Measurements from ENCODE around the gene GEMIN7. TPM values are rescaled to one million over a fixed set of nuclear protein-coding genes. Genes with fewer than 3 reads are reported as not detected.
A peak's percentile ranks its signal among the peaks of the same experiment; 100 is the strongest.

The GEMIN7 gene
- total and polyA plus RNA-seq, 2 of the 13 experiments (the other 11 are each of a cell fraction or from before 2014, with no cell fraction given) = 24.1 to 30.6 TPM

DNA sequence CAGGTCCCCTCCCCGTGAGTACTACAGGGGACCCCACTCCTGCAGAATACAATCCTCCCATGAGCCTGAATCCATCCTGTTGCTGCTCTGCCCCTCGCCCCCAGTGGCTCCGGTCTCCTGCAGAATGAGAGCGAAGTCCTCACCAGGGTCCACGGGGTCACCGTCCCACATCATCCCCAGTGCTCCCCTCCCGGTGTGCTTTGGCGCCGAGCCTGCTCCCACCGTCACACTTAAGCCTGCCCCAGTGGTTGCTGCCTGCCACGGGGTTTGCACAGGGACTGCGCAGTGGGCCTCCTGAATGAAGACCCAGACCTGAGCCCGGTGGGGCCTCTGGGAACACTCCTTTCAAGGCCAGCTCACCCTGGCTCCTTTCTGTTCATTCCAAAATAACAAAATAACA is 51.2 kb downstream of the GEMIN7 start (continued):
- TF ChIP-seq, protein P1, sequence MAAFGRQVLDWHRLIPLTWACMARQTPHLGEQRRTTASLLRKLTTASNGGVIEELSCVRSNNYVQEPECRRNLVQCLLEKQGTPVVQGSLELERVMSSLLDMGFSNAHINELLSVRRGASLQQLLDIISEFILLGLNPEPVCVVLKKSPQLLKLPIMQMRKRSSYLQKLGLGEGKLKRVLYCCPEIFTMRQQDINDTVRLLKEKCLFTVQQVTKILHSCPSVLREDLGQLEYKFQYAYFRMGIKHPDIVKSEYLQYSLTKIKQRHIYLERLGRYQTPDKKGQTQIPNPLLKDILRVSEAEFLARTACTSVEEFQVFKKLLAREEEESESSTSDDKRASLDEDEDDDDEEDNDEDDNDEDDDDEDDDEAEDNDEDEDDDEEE (CRISPR knock-in tag; IDR thresholded peaks at IDR 0.05) = no peak
- TF ChIP-seq, protein P2, sequence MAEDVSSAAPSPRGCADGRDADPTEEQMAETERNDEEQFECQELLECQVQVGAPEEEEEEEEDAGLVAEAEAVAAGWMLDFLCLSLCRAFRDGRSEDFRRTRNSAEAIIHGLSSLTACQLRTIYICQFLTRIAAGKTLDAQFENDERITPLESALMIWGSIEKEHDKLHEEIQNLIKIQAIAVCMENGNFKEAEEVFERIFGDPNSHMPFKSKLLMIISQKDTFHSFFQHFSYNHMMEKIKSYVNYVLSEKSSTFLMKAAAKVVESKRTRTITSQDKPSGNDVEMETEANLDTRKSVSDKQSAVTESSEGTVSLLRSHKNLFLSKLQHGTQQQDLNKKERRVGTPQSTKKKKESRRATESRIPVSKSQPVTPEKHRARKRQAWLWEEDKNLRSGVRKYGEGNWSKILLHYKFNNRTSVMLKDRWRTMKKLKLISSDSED (CRISPR knock-in tag; IDR thresholded peaks at IDR 0.05) = no peak
- TF ChIP-seq HDAC1 (CRISPR knock-in tag; IDR thresholded peaks at IDR 0.05) (peak; percentile 29; the same call in 1 of the 2 replicates), NR2F6 (IDR thresholded peaks at IDR 0.05) (peak; percentile 42; the same call in 1 of the 2 replicates), NR2F6 (CRISPR knock-in tag; IDR thresholded peaks at IDR 0.05) (peak; percentile 47; the same call in 1 of the 2 replicates), ZNF274 (CRISPR knock-in tag; IDR thresholded peaks at IDR 0.05) (no peak), CBX2 (IDR thresholded peaks at IDR 0.05; ENCODE audit: low read depth, low read length) (no peak), CBX2 (CRISPR knock-in tag; IDR thresholded peaks at IDR 0.05; ENCODE audit: low read depth) (no peak), SPEN (CRISPR knock-in tag; IDR thresholded peaks at IDR 0.05; ENCODE audit: low read depth) (no peak), ZSCAN20 (CRISPR knock-in tag; IDR thresholded peaks at IDR 0.05; ENCODE audit: borderline replicate concordance) (no peak), ZNF12 (CRISPR knock-in tag; IDR thresholded peaks at IDR 0.05) (no peak), EEA1 (CRISPR knock-in tag; IDR thresholded peaks at IDR 0.05; ENCODE audit: borderline replicate concordance) (no peak), SAP130 (CRISPR knock-in tag; IDR thresholded peaks at IDR 0.05; ENCODE audit: low read depth) (peak; percentile 36; the same call in 1 of the 2 replicates), TAF15 (IDR thresholded peaks at IDR 0.05; ENCODE audit: low read depth, low read length, poor library complexity, severe bottlenecking) (no peak), YY1 (IDR thresholded peaks at IDR 0.05; ENCODE audit: insufficient read depth, insufficient replicate concordance, low read depth, low read length) (peak; percentile 10), ZSCAN22 (CRISPR knock-in tag; IDR thresholded peaks at IDR 0.05) (no peak), ZNF34 (CRISPR knock-in tag; IDR thresholded peaks at IDR 0.05; ENCODE audit: borderline replicate concordance) (no peak)
- TF ChIP-seq, protein P3, sequence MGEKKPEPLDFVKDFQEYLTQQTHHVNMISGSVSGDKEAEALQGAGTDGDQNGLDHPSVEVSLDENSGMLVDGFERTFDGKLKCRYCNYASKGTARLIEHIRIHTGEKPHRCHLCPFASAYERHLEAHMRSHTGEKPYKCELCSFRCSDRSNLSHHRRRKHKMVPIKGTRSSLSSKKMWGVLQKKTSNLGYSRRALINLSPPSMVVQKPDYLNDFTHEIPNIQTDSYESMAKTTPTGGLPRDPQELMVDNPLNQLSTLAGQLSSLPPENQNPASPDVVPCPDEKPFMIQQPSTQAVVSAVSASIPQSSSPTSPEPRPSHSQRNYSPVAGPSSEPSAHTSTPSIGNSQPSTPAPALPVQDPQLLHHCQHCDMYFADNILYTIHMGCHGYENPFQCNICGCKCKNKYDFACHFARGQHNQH (CRISPR knock-in tag; IDR thresholded peaks at IDR 0.05) = no peak
- TF ChIP-seq, protein P4, sequence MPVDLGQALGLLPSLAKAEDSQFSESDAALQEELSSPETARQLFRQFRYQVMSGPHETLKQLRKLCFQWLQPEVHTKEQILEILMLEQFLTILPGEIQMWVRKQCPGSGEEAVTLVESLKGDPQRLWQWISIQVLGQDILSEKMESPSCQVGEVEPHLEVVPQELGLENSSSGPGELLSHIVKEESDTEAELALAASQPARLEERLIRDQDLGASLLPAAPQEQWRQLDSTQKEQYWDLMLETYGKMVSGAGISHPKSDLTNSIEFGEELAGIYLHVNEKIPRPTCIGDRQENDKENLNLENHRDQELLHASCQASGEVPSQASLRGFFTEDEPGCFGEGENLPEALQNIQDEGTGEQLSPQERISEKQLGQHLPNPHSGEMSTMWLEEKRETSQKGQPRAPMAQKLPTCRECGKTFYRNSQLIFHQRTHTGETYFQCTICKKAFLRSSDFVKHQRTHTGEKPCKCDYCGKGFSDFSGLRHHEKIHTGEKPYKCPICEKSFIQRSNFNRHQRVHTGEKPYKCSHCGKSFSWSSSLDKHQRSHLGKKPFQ (CRISPR knock-in tag; IDR thresholded peaks at IDR 0.05; ENCODE audit: insufficient replicate concordance) = peak; percentile 83
- TF ChIP-seq, protein P5, sequence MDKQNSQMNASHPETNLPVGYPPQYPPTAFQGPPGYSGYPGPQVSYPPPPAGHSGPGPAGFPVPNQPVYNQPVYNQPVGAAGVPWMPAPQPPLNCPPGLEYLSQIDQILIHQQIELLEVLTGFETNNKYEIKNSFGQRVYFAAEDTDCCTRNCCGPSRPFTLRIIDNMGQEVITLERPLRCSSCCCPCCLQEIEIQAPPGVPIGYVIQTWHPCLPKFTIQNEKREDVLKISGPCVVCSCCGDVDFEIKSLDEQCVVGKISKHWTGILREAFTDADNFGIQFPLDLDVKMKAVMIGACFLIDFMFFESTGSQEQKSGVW (CRISPR knock-in tag; IDR thresholded peaks at IDR 0.05; ENCODE audit: borderline replicate concordance) = no peak
- TF ChIP-seq, protein P6, sequence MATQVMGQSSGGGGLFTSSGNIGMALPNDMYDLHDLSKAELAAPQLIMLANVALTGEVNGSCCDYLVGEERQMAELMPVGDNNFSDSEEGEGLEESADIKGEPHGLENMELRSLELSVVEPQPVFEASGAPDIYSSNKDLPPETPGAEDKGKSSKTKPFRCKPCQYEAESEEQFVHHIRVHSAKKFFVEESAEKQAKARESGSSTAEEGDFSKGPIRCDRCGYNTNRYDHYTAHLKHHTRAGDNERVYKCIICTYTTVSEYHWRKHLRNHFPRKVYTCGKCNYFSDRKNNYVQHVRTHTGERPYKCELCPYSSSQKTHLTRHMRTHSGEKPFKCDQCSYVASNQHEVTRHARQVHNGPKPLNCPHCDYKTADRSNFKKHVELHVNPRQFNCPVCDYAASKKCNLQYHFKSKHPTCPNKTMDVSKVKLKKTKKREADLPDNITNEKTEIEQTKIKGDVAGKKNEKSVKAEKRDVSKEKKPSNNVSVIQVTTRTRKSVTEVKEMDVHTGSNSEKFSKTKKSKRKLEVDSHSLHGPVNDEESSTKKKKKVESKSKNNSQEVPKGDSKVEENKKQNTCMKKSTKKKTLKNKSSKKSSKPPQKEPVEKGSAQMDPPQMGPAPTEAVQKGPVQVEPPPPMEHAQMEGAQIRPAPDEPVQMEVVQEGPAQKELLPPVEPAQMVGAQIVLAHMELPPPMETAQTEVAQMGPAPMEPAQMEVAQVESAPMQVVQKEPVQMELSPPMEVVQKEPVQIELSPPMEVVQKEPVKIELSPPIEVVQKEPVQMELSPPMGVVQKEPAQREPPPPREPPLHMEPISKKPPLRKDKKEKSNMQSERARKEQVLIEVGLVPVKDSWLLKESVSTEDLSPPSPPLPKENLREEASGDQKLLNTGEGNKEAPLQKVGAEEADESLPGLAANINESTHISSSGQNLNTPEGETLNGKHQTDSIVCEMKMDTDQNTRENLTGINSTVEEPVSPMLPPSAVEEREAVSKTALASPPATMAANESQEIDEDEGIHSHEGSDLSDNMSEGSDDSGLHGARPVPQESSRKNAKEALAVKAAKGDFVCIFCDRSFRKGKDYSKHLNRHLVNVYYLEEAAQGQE (IDR thresholded peaks at IDR 0.05; ENCODE audit: borderline replicate concordance in 1 of 2, low read depth in 1 of 2, low read length in 2 of 2) = no peak
